DOHH2 (cell line): Measurements from ENCODE around the gene HMGCS2.

Experiments used
- H3F3A ChIP-seq: fragments of 200-600 bp; sonication (generic), shearing (Covaris generic); 2 replicates; pipeline ENCODE4 v1.6.0; 2016; ENCODE audit warnings: antibody characterized with exemption, mild to moderate bottlenecking; ENCODE audit not compliant: control insufficient read depth, insufficient read depth
- H3K27ac ChIP-seq: fragments of 200-600 bp; sonication (generic); 2 replicates; pipeline ENCODE4 v1.5.1; 2014; ENCODE audit warnings: low read depth, mild to moderate bottlenecking, low read length, moderate library complexity
- H3K27me3 ChIP-seq: fragments of 200-600 bp; sonication (generic); 2 replicates; pipeline ENCODE4 v1.6.1; 2014; ENCODE audit warnings: mild to moderate bottlenecking, low read length, mixed read lengths; ENCODE audit not compliant: control insufficient read depth
- H3K36me3 ChIP-seq: fragments of 200-600 bp; sonication (generic); 2 replicates; pipeline ENCODE4 v1.6.1; 2014; ENCODE audit warnings: mild to moderate bottlenecking, low read length, moderate library complexity, mixed read lengths; ENCODE audit not compliant: control insufficient read depth
- H3K4me1 ChIP-seq: fragments of 200-600 bp; sonication (generic); 2 replicates; pipeline ENCODE4 v1.6.1; 2014; ENCODE audit warnings: mild to moderate bottlenecking, low read length, mixed read lengths; ENCODE audit not compliant: control insufficient read depth
- H3K4me2 ChIP-seq: fragments of 200-600 bp; sonication (generic); 2 replicates; pipeline ENCODE4 v1.6.0; 2014; ENCODE audit warnings: mild to moderate bottlenecking, low read length, moderate library complexity
- H3K4me3 ChIP-seq: fragments of 200-600 bp; sonication (generic); 2 replicates; pipeline ENCODE4 v1.5.1; 2014; ENCODE audit warnings: mild to moderate bottlenecking, low read length, mixed read lengths
- H3K79me2 ChIP-seq: fragments of 200-600 bp; sonication (generic); 2 replicates; pipeline ENCODE4 v1.6.1; 2014; ENCODE audit warnings: mild to moderate bottlenecking, low read length, mixed read lengths; ENCODE audit not compliant: control insufficient read depth
- H3K9me2 ChIP-seq: fragments of 200-600 bp; sonication (generic); replicated peaks from 2 replicates; pipeline ENCODE4 v1.6.1; 2014; ENCODE audit warnings: mild to moderate bottlenecking, low read length, mixed read lengths; ENCODE audit not compliant: control insufficient read depth
- H3K9me3 ChIP-seq: fragments of 200-600 bp; sonication (generic); 2 replicates; pipeline ENCODE4 v1.6.1; 2014; ENCODE audit warnings: antibody characterized with exemption, low read length, mixed read lengths; ENCODE audit not compliant: control insufficient read depth, insufficient read depth
- H4K20me1 ChIP-seq: fragments of 200-600 bp; sonication (generic); 2 replicates; pipeline ENCODE4 v1.6.0; 2014; ENCODE audit warnings: low read depth, mild to moderate bottlenecking, antibody characterized with exemption, low read length, moderate library complexity; ENCODE audit not compliant: control insufficient read depth, insufficient read depth
- CTCF ChIP-seq: fragments of 200-600 bp; sonication (generic); IDR thresholded peaks from one replicate; pipeline ENCODE4 v1.5.1; 2014; ENCODE audit warnings: antibody characterized with exemption, mild to moderate bottlenecking, low read depth, low read length; ENCODE audit not compliant: poor library complexity, severe bottlenecking
- EZH2phosphoT487 ChIP-seq: fragments of 200-600 bp; sonication (generic); IDR thresholded peaks from 2 replicates; pipeline ENCODE4 v1.6.1; 2017; ENCODE audit warnings: borderline replicate concordance, mild to moderate bottlenecking, antibody characterized with exemption, low read length, moderate library complexity, mixed read lengths

HMGCS2 gene

GRCh38 chr1:119736649-119737039 is 32.1 kb downstream of the HMGCS2 start:
- no peaks in the 10 kb centered on the region for H3K4me1 ChIP-seq
- peaks cover 86% of the 10 kb centered on the region for H3K36me3 ChIP-seq
- H3K9me3 ChIP-seq: no peaks in the 10 kb centered on the region
- H4K20me1 ChIP-seq: no peaks in the 10 kb centered on the region
- no peaks in the 10 kb centered on the region for H3K9me2 ChIP-seq
- H3F3A ChIP-seq: no peaks in the 10 kb centered on the region
- no peaks in the 10 kb centered on the region for H3K79me2 ChIP-seq
- no peaks in the 10 kb centered on the region for H3K27me3 ChIP-seq
- H3K27ac ChIP-seq: no peak overlapping the region
- TF ChIP-seq EZH2phosphoT487 (no peak), CTCF (no peak)
- H3K4me3 ChIP-seq: no peak overlapping the region
- no peak overlapping the region for H3K4me2 ChIP-seq

GRCh38 chr1:119735217-119735616 is 33.5 kb downstream of the HMGCS2 start:
- no peak for TF ChIP-seq EZH2phosphoT487
- TF ChIP-seq CTCF: no peak
- Histone ChIP-seq H3K4me1 (no peaks in the 10 kb centered on the region), H3K27me3 (no peaks in the 10 kb centered on the region), H3K9me2 (no peaks in the 10 kb centered on the region), H3K36me3 (peaks cover 88% of the 10 kb centered on the region), H3K4me3 (no peak overlapping the region), H3K27ac (no peak overlapping the region), H3K9me3 (no peaks in the 10 kb centered on the region), H4K20me1 (no peaks in the 10 kb centered on the region; the same call in 1 of the 2 replicates), H3K79me2 (no peaks in the 10 kb centered on the region), H3F3A (no peaks in the 10 kb centered on the region), H3K4me2 (no peak overlapping the region)

- H3K4me1 ChIP-seq: no peaks in the 10 kb centered on the region
- no peaks in the 10 kb centered on the region for H3K9me3 ChIP-seq
- peaks cover 93% of the 10 kb centered on the region for H3K36me3 ChIP-seq
- H3K27ac ChIP-seq: no peak overlapping the region
- no peaks in the 10 kb centered on the region for H3F3A ChIP-seq
- no peaks in the 10 kb centered on the region for H3K27me3 ChIP-seq
- H3K4me2 ChIP-seq: no peak overlapping the region
- no peaks in the 10 kb centered on the region for H3K9me2 ChIP-seq
- no peaks in the 10 kb centered on the region for H3K79me2 ChIP-seq
- H3K4me3 ChIP-seq: no peak overlapping the region
- no peaks in the 10 kb centered on the region; the same call in 1 of the 2 replicates for H4K20me1 ChIP-seq
- TF ChIP-seq EZH2phosphoT487 (no peak), CTCF (no peak)
Measured at GRCh38 chr1:119733754-119734153, 35.0 kb downstream of the HMGCS2 start.
